Measurements from ENCODE around the gene LMAN2L.

GRCh38 chr2:96730212-96730611 lies 9.7 kb downstream of the LMAN2L start:
- TF ChIP-seq REST (IDR thresholded peaks at IDR 0.05) (no peak), RAD21 (IDR thresholded peaks at IDR 0.05) (no peak), ZBTB33 (IDR thresholded peaks at IDR 0.05) (no peak), CTCF (IDR thresholded peaks at IDR 0.05; ENCODE audit: low read depth, low read length, missing input control) (no peak), GABPA (IDR thresholded peaks at IDR 0.05 in 1 of 2, conservative IDR thresholded peaks at IDR 0.05 in 1 of 2) (no peak), MAX (IDR thresholded peaks at IDR 0.05) (no peak), EGR1 (IDR thresholded peaks at IDR 0.05; ENCODE audit: low read depth in 2 of 2) (no peak), JUND (IDR thresholded peaks at IDR 0.05) (no peak), FOXA1 (IDR thresholded peaks at IDR 0.05) (no peak), TAF1 (conservative IDR thresholded peaks at IDR 0.05) (no peak), YY1 (IDR thresholded peaks at IDR 0.05) (no peak)
